Natural killer cell treated with Interleukin-12 subunit alpha and Interleukin-12 subunit beta and Interleukin-15 and Interleukin-18, amount 100 ng/mL, for 72 hours (primary cell): Measurements from ENCODE around the gene SRPK2. TPM values are rescaled to one million over a fixed set of nuclear protein-coding genes. Genes with fewer than 3 reads are reported as not detected.
"Not testable (repeated sequence)": the region's sequence is repeated elsewhere in the genome, so short reads cannot be mapped to it uniquely, and the experiment has no call there.

Source experiments
- ATAC-seq, 2 donors: fragments of 150-1000 bp; cut with Tn5 transposase in 1 of 2; sonication (Bioruptor Pico), chemical (Tn5 transposase) in 1 of 2; 2 replicates each; pipeline ENCODE4 v1.10.0; 2021
- DNase-seq: peaks from one replicate; pipeline ENCODE4 v3.0.0; 2022; ENCODE audit warnings: low spot score
- H3K27ac Mint-ChIP-seq, 2 donors: 1 replicate in 1 of 2; 2 replicates in 1 of 2; pipeline ENCODE4 v1.8.0; 2022; ENCODE audit warnings: mixed read lengths in 2 of 2, mild to moderate bottlenecking in 1 of 2, moderate library complexity in 1 of 2
- H3K27me3 Mint-ChIP-seq, 2 donors: 1 replicate in 1 of 2; 2 replicates in 1 of 2; pipeline ENCODE4 v1.8.0; 2022; ENCODE audit warnings: mixed read lengths in 2 of 2
- H3K36me3 Mint-ChIP-seq: one replicate; pipeline ENCODE4 v1.8.0; 2022; ENCODE audit warnings: mixed read lengths
- H3K4me1 Mint-ChIP-seq, 2 donors: 1 replicate in 1 of 2; 2 replicates in 1 of 2; pipeline ENCODE4 v1.8.0; 2022; ENCODE audit warnings: low read depth in 2 of 2, mixed read lengths in 2 of 2, mild to moderate bottlenecking in 1 of 2
- H3K4me3 Mint-ChIP-seq: one replicate; pipeline ENCODE4 v1.8.0; 2022; ENCODE audit warnings: mixed read lengths
- H3K9me3 Mint-ChIP-seq: 2 replicates; pipeline ENCODE4 v1.8.0; 2022; ENCODE audit warnings: mixed read lengths
- total RNA-seq, 2 donors: library from RNA; stranded (reverse); gene quantifications; one replicate each; pipeline ENCODE4 v1.2.3, GENCODE V29; 2022

The SRPK2 gene
- 10 to 100 TPM; 39.1 to 47.3 TPM for total RNA-seq

- Mint-ChIP-seq H3K4me1 (peaks cover 24 to 31% of the 10 kb centered on the region in 2 donors), H3K4me3 (peak within 1 kb of the TSS; percentile 96), H3K27me3 (no peaks in the 10 kb centered on the region), H3K27ac (peak within 1 kb of the TSS; percentile 76 to 84), H3K9me3 (no peaks in the 10 kb centered on the region), H3K36me3 (peaks cover 5% of the 10 kb centered on the region)
- DNase-seq, result peak; percentile 90
- ATAC-seq, result peak; percentile 91 to 94
These were observed at the start of gene SRPK2 for GRCh38 chr7:105388356-105389087. TSS of gene SRPK2 (minus strand) at chr7:105388921.

GRCh38 chr7:105438254-105438653, 49.5 kb upstream of the SRPK2 start:
- no peak overlapping the region for H3K4me3 Mint-ChIP-seq
- no peaks in the 10 kb centered on the region for H3K27me3 Mint-ChIP-seq
- H3K9me3 Mint-ChIP-seq, result no peaks in the 10 kb centered on the region
- ATAC-seq (no peak), DNase-seq (no peak)
- no peaks in the 10 kb centered on the region for H3K36me3 Mint-ChIP-seq
- H3K27ac Mint-ChIP-seq, result no peak overlapping the region
- H3K4me1 Mint-ChIP-seq, result peaks cover 0 to 6% of the 10 kb centered on the region in 2 donors

GRCh38 chr7:105437356-105437755, 48.6 kb upstream of the SRPK2 start:
- not testable (repeated sequence) for H3K27me3 Mint-ChIP-seq, H3K36me3 Mint-ChIP-seq, H3K4me3 Mint-ChIP-seq, DNase-seq, H3K27ac Mint-ChIP-seq, ATAC-seq, H3K4me1 Mint-ChIP-seq, H3K9me3 Mint-ChIP-seq

GRCh38 chr7:105429746-105430612, 41.3 kb upstream of the SRPK2 start:
- Mint-ChIP-seq H3K27ac (no peak overlapping the region), H3K27me3 (no peaks in the 10 kb centered on the region), H3K4me3 (no peak overlapping the region), H3K9me3 (no peaks in the 10 kb centered on the region), H3K4me1 (no peaks in the 10 kb centered on the region), H3K36me3 (no peaks in the 10 kb centered on the region)
- ATAC-seq, result no peak
- no peak for DNase-seq

- no peaks in the 10 kb centered on the region for H3K27me3 Mint-ChIP-seq
- H3K36me3 Mint-ChIP-seq, result no peaks in the 10 kb centered on the region
- no peak overlapping the region for H3K27ac Mint-ChIP-seq
- DNase-seq (no peak), ATAC-seq (peak in 1 of 2 donors; percentile 27)
- no peak overlapping the region for H3K4me3 Mint-ChIP-seq
- no peaks in the 10 kb centered on the region for H3K9me3 Mint-ChIP-seq
- no peaks in the 10 kb centered on the region for H3K4me1 Mint-ChIP-seq
These were observed 38.0 kb upstream of the SRPK2 start for GRCh38 chr7:105426606-105427146.

- no peaks in the 10 kb centered on the region for H3K9me3 Mint-ChIP-seq
- H3K4me1 Mint-ChIP-seq, result no peaks in the 10 kb centered on the region
- ATAC-seq, result no peak
- no peaks in the 10 kb centered on the region for H3K27me3 Mint-ChIP-seq
- H3K27ac Mint-ChIP-seq, result no peak overlapping the region
- H3K36me3 Mint-ChIP-seq, result no peaks in the 10 kb centered on the region
- DNase-seq, result no peak
- H3K4me3 Mint-ChIP-seq, result no peak overlapping the region
These were observed 35.3 kb upstream of the SRPK2 start for GRCh38 chr7:105423987-105424386.

GRCh38 chr7:105413887-105414437, 25.2 kb upstream of the SRPK2 start:
- Mint-ChIP-seq H3K27ac (no peak overlapping the region), H3K27me3 (no peaks in the 10 kb centered on the region), H3K9me3 (no peaks in the 10 kb centered on the region), H3K36me3 (no peaks in the 10 kb centered on the region), H3K4me1 (no peaks in the 10 kb centered on the region), H3K4me3 (no peak overlapping the region)
- no peak for DNase-seq
- ATAC-seq, result no peak

- H3K27me3 Mint-ChIP-seq, DNase-seq, ATAC-seq, H3K36me3 Mint-ChIP-seq, H3K4me3 Mint-ChIP-seq, H3K4me1 Mint-ChIP-seq, H3K27ac Mint-ChIP-seq, H3K9me3 Mint-ChIP-seq: not testable (repeated sequence)
These were observed 22.1 kb upstream of the SRPK2 start for GRCh38 chr7:105410774-105411173.

GRCh38 chr7:105409775-105410174, 21.1 kb upstream of the SRPK2 start:
- H3K36me3 Mint-ChIP-seq, H3K27ac Mint-ChIP-seq, H3K4me1 Mint-ChIP-seq, DNase-seq, H3K27me3 Mint-ChIP-seq, H3K9me3 Mint-ChIP-seq, H3K4me3 Mint-ChIP-seq, ATAC-seq: not testable (repeated sequence)

- DNase-seq (no peak), ATAC-seq (no peak)
- H3K4me3 Mint-ChIP-seq, result no peak overlapping the region
- H3K27ac Mint-ChIP-seq, result no peak overlapping the region
- no peaks in the 10 kb centered on the region for H3K36me3 Mint-ChIP-seq
- no peaks in the 10 kb centered on the region for H3K9me3 Mint-ChIP-seq
- H3K27me3 Mint-ChIP-seq, result peaks cover 0 to 2% of the 10 kb centered on the region in 2 donors
- H3K4me1 Mint-ChIP-seq, result peaks cover 0 to 2% of the 10 kb centered on the region in 2 donors
These were observed 20.2 kb upstream of the SRPK2 start for GRCh38 chr7:105408791-105409410.

- Mint-ChIP-seq H3K36me3 (no peaks in the 10 kb centered on the region), H3K27me3 (peaks cover 0 to 2% of the 10 kb centered on the region in 2 donors), H3K27ac (peak overlapping the region in 1 of 2 donors; percentile 56), H3K4me1 (peaks cover 0 to 2% of the 10 kb centered on the region in 2 donors), H3K4me3 (no peak overlapping the region), H3K9me3 (no peaks in the 10 kb centered on the region)
- DNase-seq (no peak), ATAC-seq (no peak)
These were observed 14.4 kb upstream of the SRPK2 start for GRCh38 chr7:105403128-105403527.

- ATAC-seq (no peak), DNase-seq (no peak)
- Mint-ChIP-seq H3K27ac (no peak overlapping the region), H3K9me3 (no peaks in the 10 kb centered on the region), H3K4me1 (peaks cover 0 to 2% of the 10 kb centered on the region in 2 donors), H3K4me3 (no peak overlapping the region), H3K27me3 (peaks cover 0 to 2% of the 10 kb centered on the region in 2 donors), H3K36me3 (no peaks in the 10 kb centered on the region)
These were observed 13.7 kb upstream of the SRPK2 start for GRCh38 chr7:105402221-105403095.
